GM10266 (cell line): Measurements from ENCODE around the gene TRIM42.

Source experiments
- DNase-seq: peaks from one replicate; pipeline ENCODE4 v3.0.0; 2012; ENCODE audit errors: extremely low spot score
- TF ChIP-seq, protein P1 (sequence below): IDR thresholded peaks from 2 replicates; pipeline ENCODE4 v1.5.1; 2012; ENCODE audit warnings: mild to moderate bottlenecking, low read depth; ENCODE audit not compliant: control insufficient read depth, insufficient read depth; ENCODE audit errors: missing control alignments

Gene TRIM42

DNA sequence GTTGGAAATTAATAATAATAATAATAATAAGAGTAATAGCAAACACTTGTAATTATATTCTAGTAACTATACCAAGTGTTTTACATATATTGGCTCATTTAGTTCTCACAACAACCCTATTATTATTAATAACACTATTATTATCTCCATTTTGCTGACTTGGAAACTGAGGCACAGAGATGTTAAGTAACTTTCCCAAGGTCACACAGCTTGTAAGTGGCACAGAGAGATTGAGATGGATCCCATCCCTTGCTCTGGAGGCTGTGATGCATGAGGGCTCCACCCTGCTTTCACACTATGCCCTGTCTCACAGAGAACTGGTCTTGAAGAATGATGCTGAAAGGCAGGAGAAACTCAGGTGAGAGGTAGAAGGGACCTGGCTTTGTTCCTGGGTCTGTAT lies 31.9 kb downstream of the TRIM42 start:
- TF ChIP-seq, protein P1, sequence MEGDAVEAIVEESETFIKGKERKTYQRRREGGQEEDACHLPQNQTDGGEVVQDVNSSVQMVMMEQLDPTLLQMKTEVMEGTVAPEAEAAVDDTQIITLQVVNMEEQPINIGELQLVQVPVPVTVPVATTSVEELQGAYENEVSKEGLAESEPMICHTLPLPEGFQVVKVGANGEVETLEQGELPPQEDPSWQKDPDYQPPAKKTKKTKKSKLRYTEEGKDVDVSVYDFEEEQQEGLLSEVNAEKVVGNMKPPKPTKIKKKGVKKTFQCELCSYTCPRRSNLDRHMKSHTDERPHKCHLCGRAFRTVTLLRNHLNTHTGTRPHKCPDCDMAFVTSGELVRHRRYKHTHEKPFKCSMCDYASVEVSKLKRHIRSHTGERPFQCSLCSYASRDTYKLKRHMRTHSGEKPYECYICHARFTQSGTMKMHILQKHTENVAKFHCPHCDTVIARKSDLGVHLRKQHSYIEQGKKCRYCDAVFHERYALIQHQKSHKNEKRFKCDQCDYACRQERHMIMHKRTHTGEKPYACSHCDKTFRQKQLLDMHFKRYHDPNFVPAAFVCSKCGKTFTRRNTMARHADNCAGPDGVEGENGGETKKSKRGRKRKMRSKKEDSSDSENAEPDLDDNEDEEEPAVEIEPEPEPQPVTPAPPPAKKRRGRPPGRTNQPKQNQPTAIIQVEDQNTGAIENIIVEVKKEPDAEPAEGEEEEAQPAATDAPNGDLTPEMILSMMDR, result no peak
- DNase-seq, result no peak

DNA sequence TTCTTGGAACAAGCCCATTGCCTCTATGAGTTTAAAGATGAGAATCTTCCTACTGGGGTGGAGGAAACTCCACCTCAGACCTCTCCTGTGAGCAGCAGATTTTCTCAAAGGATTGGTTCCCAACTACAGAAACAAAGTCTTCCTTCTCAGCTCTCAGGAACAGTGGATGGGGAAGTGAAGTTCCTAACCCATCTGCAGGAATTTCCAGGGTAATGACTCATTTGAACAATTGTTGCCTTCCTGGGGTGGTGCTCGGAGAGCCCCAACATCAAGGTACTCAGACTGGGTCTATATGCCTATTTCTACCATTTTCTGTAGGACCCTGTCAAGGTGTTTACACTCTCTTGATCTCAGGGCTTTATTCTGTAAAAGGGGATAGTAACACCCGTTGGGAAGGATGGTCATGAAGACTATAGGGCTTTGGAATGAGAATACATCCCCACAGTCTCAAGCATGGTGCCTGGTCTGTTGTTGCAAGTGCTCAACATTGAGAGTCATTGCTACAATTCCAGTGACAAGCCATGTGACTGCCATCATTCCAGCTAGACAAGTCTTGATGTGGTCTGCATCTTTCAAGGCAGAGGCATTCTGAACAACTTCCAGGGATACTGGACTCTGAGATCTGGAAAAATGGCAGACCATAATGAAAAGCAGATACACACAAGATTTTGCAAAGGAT lies 33.0 kb downstream of the TRIM42 start:
- no peak for DNase-seq
- TF ChIP-seq, protein P1, result no peak

DNA sequence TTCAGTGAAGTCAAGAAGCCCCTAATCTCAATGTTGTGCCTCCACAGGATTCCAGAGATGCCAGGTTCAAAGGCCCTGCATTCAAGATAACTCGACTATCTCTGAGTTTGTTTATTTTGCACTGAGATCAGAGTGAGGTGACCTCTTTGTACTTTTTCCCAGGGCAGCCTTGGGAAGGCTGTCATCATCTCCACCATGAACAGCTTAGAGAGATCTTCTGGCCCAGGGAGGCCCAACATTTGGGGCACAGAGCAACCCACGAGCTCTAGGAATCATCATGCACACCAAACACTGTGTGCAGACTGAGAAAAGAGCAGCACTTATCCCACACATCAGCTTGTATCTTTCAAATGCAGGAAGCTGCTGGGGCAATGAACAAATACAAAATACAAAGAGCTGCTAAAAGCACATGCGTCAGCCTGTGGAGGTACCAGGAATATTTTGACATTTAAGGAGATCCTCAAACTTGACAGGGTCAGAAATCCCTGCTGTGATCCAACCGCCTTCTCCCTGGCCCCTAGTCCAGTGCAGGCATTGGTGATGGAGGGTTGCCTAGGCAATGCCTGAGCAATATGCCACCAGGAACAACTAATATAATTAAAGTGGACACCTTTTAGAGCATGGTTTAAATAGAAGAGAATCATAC lies 33.6 kb downstream of the TRIM42 start:
- TF ChIP-seq, protein P1, result no peak
- no peak for DNase-seq

DNA sequence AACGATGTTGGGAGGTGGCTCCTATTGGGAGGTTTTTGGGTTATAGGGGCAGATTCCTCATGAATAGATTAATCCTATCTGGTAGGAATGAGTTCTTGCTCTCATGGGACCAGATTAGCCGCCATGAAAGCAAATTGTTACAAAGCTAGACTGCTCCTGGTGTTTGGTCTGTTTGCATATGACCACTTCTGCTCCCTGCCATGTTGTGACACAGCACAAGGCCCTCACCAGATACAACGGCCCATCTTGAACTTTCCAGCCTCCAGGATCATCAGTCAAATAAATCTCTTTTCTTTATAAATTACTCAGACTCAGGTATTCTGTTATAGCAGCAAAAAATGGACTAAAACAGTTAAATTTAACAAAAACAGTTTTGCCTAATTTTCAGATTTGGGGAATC lies 34.4 kb downstream of the TRIM42 start:
- DNase-seq, result no peak
- TF ChIP-seq, protein P1, result no peak

DNA sequence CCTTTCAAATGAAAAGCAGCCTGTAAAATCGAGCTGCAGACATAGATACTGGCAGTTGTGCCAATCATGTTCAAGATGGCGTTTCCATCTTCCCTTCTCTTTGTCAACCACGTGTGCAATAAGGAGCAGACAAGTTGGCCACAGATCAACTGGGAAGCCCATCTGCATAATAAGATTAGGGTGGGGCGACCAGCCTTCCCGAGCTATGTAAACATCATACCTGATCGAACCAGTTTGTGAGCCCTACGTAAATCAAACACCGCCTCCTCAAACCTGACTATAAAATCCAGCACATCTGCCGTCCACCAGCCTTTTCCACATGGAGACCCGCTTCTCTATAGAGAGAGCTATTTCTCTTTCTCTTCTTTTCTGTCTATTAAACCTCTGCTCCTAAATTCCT lies 37.2 kb downstream of the TRIM42 start:
- no peak for DNase-seq
- TF ChIP-seq, protein P1, result no peak

DNA sequence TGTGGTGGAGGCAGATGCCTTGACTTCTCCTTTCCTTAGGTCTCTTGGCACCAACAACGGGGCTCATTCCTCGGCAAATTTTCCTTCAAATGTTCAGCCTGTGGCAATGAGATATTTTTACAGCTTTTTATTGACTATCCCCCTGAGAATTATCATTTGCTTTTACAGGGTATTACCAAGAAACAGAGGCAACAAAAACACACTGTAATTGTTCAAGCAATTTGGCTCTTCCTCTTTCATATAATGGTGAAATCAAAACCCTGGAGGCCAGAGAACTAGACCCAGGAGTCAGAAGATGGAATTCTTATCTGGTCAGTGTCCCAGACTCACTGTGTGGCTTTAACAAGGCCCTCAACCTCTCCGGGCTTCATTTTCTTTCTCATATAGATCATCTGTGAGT lies 40.1 kb downstream of the TRIM42 start:
- TF ChIP-seq, protein P1, result no peak
- no peak for DNase-seq
